ENCODE results near the gene CCDC27.

DNA sequence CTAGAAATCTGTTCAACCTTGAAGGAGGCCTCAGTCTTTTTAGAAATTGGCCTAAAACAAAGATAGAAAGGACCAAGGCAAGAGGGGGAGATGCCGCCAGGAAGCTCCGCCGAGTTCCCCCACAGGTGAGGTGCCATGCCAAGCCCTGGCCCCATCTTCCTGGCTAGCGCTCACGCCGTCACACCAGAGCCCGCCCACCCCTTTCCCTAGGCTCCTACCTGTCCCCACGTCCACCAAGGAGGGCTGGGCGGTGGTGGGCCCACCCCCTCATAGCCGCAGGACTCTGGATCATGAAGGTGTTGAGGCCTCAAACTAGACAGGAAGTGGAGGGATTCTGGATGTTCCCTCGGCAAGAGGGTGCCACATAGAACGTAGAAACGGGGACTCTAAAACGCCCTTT is 15.5 kb upstream of the CCDC27 start:
- TF ChIP-seq POLR2AphosphoS5 (IDR thresholded peaks at IDR 0.05; ENCODE audit: low read depth, low read length) (no peak), POLR2A (IDR thresholded peaks at IDR 0.05; ENCODE audit: borderline replicate concordance, extremely low read depth, insufficient read depth, insufficient read length) (no peak), CBX3 (IDR thresholded peaks at IDR 0.05; ENCODE audit: low read depth) (no peak), EZH2 (IDR thresholded peaks at IDR 0.05) (no peak), JUND (IDR thresholded peaks at IDR 0.05) (no peak), SP1 (IDR thresholded peaks at IDR 0.05; ENCODE audit: low read depth) (no peak), RAD21 (IDR thresholded peaks at IDR 0.05; ENCODE audit: low read depth) (no peak), YY1 (IDR thresholded peaks at IDR 0.05; ENCODE audit: extremely low read depth, insufficient replicate concordance, low read depth, low read length) (no peak), SIN3A (IDR thresholded peaks at IDR 0.05; ENCODE audit: low read depth) (no peak)
- TF ChIP-seq, protein P1, sequence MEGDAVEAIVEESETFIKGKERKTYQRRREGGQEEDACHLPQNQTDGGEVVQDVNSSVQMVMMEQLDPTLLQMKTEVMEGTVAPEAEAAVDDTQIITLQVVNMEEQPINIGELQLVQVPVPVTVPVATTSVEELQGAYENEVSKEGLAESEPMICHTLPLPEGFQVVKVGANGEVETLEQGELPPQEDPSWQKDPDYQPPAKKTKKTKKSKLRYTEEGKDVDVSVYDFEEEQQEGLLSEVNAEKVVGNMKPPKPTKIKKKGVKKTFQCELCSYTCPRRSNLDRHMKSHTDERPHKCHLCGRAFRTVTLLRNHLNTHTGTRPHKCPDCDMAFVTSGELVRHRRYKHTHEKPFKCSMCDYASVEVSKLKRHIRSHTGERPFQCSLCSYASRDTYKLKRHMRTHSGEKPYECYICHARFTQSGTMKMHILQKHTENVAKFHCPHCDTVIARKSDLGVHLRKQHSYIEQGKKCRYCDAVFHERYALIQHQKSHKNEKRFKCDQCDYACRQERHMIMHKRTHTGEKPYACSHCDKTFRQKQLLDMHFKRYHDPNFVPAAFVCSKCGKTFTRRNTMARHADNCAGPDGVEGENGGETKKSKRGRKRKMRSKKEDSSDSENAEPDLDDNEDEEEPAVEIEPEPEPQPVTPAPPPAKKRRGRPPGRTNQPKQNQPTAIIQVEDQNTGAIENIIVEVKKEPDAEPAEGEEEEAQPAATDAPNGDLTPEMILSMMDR (IDR thresholded peaks at IDR 0.05 in 2 of 3, conservative IDR thresholded peaks at IDR 0.05 in 1 of 3; ENCODE audit: borderline replicate concordance in 1 of 3, insufficient read depth in 1 of 3, low read depth in 2 of 3, low read length in 2 of 3) = no peak
- TF ChIP-seq, protein P2, sequence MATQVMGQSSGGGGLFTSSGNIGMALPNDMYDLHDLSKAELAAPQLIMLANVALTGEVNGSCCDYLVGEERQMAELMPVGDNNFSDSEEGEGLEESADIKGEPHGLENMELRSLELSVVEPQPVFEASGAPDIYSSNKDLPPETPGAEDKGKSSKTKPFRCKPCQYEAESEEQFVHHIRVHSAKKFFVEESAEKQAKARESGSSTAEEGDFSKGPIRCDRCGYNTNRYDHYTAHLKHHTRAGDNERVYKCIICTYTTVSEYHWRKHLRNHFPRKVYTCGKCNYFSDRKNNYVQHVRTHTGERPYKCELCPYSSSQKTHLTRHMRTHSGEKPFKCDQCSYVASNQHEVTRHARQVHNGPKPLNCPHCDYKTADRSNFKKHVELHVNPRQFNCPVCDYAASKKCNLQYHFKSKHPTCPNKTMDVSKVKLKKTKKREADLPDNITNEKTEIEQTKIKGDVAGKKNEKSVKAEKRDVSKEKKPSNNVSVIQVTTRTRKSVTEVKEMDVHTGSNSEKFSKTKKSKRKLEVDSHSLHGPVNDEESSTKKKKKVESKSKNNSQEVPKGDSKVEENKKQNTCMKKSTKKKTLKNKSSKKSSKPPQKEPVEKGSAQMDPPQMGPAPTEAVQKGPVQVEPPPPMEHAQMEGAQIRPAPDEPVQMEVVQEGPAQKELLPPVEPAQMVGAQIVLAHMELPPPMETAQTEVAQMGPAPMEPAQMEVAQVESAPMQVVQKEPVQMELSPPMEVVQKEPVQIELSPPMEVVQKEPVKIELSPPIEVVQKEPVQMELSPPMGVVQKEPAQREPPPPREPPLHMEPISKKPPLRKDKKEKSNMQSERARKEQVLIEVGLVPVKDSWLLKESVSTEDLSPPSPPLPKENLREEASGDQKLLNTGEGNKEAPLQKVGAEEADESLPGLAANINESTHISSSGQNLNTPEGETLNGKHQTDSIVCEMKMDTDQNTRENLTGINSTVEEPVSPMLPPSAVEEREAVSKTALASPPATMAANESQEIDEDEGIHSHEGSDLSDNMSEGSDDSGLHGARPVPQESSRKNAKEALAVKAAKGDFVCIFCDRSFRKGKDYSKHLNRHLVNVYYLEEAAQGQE (IDR thresholded peaks at IDR 0.05; ENCODE audit: low read depth) = no peak
- TF ChIP-seq, protein P3, sequence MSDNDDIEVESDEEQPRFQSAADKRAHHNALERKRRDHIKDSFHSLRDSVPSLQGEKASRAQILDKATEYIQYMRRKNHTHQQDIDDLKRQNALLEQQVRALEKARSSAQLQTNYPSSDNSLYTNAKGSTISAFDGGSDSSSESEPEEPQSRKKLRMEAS (IDR thresholded peaks at IDR 0.05) = no peak

Measured in HCT116 (cell line).